ENCODE data around the gene PMPCA.

DNA sequence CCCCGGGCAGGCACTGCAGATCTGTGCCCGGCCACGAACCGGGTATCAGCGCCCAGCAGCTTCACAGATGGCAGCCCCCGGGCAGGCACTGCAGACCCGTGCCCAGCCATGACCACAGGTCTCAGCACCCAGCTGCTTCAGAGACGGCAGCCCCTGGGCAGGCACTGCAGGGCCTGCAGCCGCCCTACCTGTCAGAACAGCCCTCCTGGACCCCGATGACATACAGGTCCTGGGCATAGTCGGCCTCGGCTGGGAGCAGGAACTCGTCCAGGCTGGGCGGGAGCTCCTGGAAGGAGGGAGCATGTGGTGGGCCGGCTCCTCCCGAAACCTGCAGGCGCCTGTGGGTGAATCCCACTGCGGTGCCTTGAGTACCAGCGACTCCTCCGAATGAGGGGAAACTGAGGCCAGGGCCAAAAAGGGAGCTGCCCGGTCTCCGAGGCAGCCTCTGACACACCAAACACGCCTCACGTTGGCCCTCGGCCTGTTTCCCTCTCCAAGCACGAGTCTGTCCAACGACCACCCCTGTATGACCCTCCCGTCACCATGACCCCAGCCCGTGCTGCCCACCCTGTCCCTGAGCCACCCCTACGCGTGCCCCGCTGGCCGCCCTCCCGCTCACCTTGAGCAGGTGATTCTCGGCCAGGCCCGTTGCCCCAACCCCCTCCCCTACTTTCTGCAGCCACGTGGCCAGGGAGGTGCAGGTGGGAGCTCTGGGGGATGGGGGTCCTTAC, 23.6 kb downstream of the PMPCA start:
- TF ChIP-seq CEBPB (IDR thresholded peaks at IDR 0.05) (no peak), EP300 (IDR thresholded peaks at IDR 0.05; ENCODE audit: borderline replicate concordance) (no peak), EGR1 (IDR thresholded peaks at IDR 0.05) (no peak), TAF1 (IDR thresholded peaks at IDR 0.05; ENCODE audit: low read depth) (no peak), ZBTB7A (IDR thresholded peaks at IDR 0.05; ENCODE audit: low read depth) (no peak), YY1 (IDR thresholded peaks at IDR 0.05; ENCODE audit: low read depth) (no peak), RAD21 (IDR thresholded peaks at IDR 0.05; ENCODE audit: low read depth) (no peak), CREB1 (IDR thresholded peaks at IDR 0.05; ENCODE audit: low read depth) (no peak), TEAD4 (IDR thresholded peaks at IDR 0.05) (no peak), FOXM1 (IDR thresholded peaks at IDR 0.05; ENCODE audit: borderline replicate concordance, low read depth) (no peak)
- TF ChIP-seq, protein P1, sequence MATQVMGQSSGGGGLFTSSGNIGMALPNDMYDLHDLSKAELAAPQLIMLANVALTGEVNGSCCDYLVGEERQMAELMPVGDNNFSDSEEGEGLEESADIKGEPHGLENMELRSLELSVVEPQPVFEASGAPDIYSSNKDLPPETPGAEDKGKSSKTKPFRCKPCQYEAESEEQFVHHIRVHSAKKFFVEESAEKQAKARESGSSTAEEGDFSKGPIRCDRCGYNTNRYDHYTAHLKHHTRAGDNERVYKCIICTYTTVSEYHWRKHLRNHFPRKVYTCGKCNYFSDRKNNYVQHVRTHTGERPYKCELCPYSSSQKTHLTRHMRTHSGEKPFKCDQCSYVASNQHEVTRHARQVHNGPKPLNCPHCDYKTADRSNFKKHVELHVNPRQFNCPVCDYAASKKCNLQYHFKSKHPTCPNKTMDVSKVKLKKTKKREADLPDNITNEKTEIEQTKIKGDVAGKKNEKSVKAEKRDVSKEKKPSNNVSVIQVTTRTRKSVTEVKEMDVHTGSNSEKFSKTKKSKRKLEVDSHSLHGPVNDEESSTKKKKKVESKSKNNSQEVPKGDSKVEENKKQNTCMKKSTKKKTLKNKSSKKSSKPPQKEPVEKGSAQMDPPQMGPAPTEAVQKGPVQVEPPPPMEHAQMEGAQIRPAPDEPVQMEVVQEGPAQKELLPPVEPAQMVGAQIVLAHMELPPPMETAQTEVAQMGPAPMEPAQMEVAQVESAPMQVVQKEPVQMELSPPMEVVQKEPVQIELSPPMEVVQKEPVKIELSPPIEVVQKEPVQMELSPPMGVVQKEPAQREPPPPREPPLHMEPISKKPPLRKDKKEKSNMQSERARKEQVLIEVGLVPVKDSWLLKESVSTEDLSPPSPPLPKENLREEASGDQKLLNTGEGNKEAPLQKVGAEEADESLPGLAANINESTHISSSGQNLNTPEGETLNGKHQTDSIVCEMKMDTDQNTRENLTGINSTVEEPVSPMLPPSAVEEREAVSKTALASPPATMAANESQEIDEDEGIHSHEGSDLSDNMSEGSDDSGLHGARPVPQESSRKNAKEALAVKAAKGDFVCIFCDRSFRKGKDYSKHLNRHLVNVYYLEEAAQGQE (IDR thresholded peaks at IDR 0.05; ENCODE audit: low read depth) = no peak
- TF ChIP-seq, protein P2, sequence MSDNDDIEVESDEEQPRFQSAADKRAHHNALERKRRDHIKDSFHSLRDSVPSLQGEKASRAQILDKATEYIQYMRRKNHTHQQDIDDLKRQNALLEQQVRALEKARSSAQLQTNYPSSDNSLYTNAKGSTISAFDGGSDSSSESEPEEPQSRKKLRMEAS (IDR thresholded peaks at IDR 0.05) = no peak

Measured in Ishikawa (cell line).